GM12874 (cell line): ENCODE measurements around the gene PPP1R3C.

Source experiments
- CTCF ChIP-seq: IDR thresholded peaks from 2 replicates; pipeline ENCODE4 v1.5.1; 2011; ENCODE audit warnings: low read depth, mild to moderate bottlenecking, control low read depth, low read length, moderate library complexity; ENCODE audit not compliant: insufficient read depth

The PPP1R3C gene

GRCh38 chr10:91614225-91614624 is 18.6 kb downstream of the PPP1R3C start:
- no peak for TF ChIP-seq CTCF

DNA sequence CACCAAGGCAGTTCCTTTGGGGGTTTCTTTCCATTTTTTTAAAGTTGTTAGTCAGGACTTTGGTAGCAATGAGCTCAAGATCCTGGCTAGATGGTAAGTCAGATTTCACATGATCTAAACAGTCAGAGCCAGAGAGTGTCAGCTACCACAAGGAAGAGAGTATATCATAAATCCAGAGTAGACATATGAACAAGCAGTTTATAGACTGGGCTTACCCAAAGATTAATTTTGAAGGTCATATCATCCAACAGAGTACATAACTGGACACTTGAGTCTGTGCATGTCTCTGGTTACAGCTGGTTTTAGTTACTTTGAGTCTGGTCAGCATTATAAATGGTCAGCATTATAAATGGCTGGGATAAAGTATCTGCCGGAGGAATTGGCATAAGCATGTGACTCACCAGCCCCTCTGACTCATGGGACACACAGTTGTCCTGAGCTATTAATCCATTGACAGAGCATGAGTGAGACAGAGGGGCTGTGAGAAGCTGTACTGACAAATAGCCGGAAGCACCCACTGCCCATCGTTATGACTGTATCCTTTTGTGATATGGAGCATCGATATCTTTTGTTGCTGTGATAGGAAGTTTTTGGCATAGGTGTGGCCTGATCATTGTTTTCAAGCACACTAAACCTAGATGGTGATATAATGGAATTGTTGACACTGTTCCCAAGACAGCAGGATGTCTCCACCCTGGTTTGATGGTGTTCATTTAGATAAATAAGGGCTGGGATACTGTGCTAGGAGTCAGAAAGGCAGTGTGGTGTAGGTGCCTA is 19.3 kb downstream of the PPP1R3C start:
- TF ChIP-seq CTCF = no peak

- TF ChIP-seq CTCF = no peak
These were observed 22.0 kb downstream of the PPP1R3C start for GRCh38 chr10:91610919-91611318.

DNA sequence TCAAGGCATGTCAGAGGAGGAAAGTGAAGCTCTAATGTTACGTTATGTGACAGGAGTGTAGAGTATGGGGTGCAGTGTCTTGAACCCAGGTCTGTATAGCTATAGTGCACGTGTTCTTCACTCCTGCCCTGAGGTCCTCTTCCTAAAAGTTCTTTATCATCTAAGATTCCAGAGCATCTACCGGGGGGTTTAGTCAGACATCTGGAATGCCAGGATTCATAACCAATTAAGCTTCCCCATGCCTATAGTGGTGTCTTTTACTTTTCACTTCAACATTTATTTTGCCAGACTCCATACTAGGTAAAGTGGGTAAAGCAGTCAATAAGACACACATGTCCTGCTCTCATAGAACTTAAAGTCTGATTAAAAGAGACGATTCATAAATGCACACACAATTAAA is 22.4 kb downstream of the PPP1R3C start:
- TF ChIP-seq CTCF = no peak

DNA sequence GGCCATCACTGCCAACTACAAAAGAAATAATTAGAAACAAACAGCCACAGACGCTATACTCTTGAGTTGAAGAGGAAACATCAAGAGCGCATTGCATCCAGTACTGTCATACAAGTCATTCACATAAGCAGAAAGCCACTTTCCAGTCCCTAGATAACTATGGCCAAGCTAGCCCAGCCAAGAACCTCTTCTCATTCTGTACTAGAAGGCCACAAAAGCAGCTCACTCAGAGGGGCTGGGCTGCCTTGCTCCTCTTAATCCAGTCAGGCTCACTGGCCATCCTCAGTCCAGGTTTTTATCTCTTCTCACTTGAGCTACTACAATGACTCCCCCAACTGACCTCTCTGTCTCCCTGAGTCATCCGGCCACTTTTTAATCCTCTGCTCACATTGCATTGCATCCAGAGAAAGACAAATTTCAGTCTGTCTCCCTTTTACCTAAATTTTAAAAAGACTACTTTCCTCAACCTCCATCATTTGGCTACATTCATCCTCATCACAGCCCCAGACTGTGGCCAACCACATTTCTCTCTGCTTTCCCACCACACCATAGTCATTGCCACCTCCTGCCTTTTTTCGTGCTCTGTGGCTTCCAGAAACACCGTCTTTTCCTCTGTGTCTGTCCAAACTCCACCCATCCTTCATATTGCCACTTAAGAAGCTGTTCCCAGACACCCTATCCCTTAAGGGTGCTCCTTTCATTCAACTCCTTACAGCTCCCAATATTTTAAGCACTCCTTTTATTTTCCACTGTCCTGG is 25.0 kb downstream of the PPP1R3C start:
- no peak for TF ChIP-seq CTCF

- TF ChIP-seq CTCF = no peak
These were observed 26.9 kb downstream of the PPP1R3C start for GRCh38 chr10:91605968-91606367.

DNA sequence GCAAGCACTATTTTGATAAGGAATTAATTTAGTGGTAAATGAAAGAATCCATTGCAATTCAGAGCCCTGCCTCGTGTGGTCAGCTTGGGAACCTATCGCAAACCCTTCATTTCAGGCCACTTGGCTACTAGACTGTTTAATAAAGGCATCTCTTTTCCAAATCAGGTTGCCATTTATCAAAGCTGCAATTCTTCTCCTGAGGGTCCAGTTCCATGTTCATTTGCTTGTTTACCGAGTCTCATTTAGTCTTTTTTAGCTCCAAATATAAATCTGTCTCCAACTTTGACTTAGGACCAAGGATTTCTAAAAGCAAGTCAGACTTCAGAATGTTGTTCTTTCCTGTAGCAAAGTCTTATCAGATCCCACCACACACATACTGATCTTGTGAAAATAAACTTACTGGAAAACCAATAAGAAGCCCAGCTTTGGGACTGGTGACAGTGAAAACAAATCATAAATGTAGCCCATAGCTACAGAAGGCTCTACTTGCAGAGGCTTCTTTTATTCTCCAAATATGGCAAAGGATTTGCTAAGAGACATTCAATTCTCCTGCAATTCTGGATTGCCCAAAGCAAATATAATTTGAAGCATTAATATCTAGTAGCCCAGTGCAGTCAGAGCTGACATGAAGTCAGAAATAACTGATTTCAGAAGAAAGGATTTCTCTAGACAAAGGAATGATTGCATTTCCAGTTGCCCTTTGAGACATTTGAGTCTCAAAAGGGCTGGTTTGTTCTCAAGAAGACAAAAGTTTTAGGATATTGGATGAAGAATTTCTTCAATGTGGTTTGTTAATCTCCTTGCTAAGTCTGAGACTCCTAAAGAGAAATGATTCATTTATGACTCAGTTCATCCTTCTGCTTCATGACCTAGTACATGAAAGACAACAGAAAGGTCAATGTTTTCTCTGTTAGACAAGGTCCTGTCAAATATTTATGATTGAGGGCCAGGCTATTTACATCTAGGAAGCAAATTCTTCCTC is 28.0 kb downstream of the PPP1R3C start:
- no peak for TF ChIP-seq CTCF
